Lung (tissue), 12 donors: Measurements from ENCODE around the gene UBE2V1. TPM values are rescaled to one million over a fixed set of nuclear protein-coding genes. Genes with fewer than 3 reads are reported as not detected.

ENCODE experiments used
- ATAC-seq: fragments of 200-7000 bp; cut with Tn5 transposase; one replicate; pipeline ENCODE4 v1.9.1; 2020; ENCODE audit warnings: moderate number of reproducible peaks; ENCODE audit not compliant: insufficient read depth, low FRiP score
- DNase-seq, 3 donors: peaks; one replicate each; pipeline ENCODE4 v3.0.0-alpha.2; 2013 to 2017
- H3K27ac ChIP-seq, 2 donors: one replicate each; pipeline ENCODE4 v1.5.1; 2013; ENCODE audit warnings: mild to moderate bottlenecking in 2 of 2, moderate library complexity in 2 of 2, control low read depth in 1 of 2, inconsistent platforms in 1 of 2, low read depth in 1 of 2, low read length in 1 of 2
- H3K27me3 ChIP-seq, 3 donors: one replicate each; pipeline ENCODE4 v1.5.1; 2013; ENCODE audit warnings: low read length in 2 of 3; ENCODE audit not compliant: control insufficient read depth in 3 of 3, insufficient read depth in 3 of 3
- H3K36me3 ChIP-seq, 4 donors: one replicate each; pipeline ENCODE4 v1.5.1; 2013; ENCODE audit warnings: low read length in 4 of 4, mild to moderate bottlenecking in 1 of 4, moderate library complexity in 1 of 4; ENCODE audit not compliant: control insufficient read depth in 4 of 4, insufficient read depth in 4 of 4
- H3K4me1 ChIP-seq, 5 donors: one replicate each; pipeline ENCODE4 v1.5.1; 2013; ENCODE audit warnings: low read length in 5 of 5, mild to moderate bottlenecking in 2 of 5, moderate library complexity in 1 of 5; ENCODE audit not compliant: control insufficient read depth in 5 of 5, insufficient read depth in 5 of 5
- H3K4me3 ChIP-seq: one replicate; pipeline ENCODE4 v1.5.1; 2013; ENCODE audit warnings: mild to moderate bottlenecking, control low read depth, moderate library complexity
- H3K9ac ChIP-seq, 2 donors: one replicate each; pipeline ENCODE4 v1.5.1; 2013; ENCODE audit warnings: low read length in 2 of 2, control low read depth in 1 of 2; ENCODE audit not compliant: insufficient read depth in 1 of 2
- H3K9me3 ChIP-seq, 4 donors: one replicate each; pipeline ENCODE4 v1.5.1; 2013; ENCODE audit warnings: low read length in 3 of 4, mild to moderate bottlenecking in 1 of 4, moderate library complexity in 1 of 4; ENCODE audit not compliant: control insufficient read depth in 4 of 4, insufficient read depth in 3 of 4
- WGBS, 2 donors: extraction: QIAGEN DNeasy Blood & Tissue Kit; methylation state at CpG; one replicate each; pipeline ENCODE4 v1.1.7; 2013; 5-methylcytosine and 5-hydroxymethylcytosine counted together
- polyA plus RNA-seq, 2 donors: library from polyadenylated mRNA; stranded (reverse); fragments of 200-250 nt; gene quantifications; one replicate each; pipeline ENCODE4 v1.2.1, GENCODE V29; 2013
- total RNA-seq, 2 donors: library from RNA; depleted of rRNA in 1 of 2; stranded (reverse); fragments of >200 nt in 1 of 2; gene quantifications; one replicate each; pipeline ENCODE4 v1.2.1, GENCODE V29; 2014 to 2021
- TF ChIP-seq, protein P1 (sequence below): IDR thresholded peaks from 2 replicates; pipeline ENCODE4 v1.5.1; 2012; ENCODE audit warnings: mild to moderate bottlenecking; ENCODE audit errors: control extremely low read depth, extremely low read depth
- donor health status: control.
- donor health status: control.
- donor health status: Bipolar disorder and iron deficiency.
- donor health status: healthy.
- donor health status: DM: yes; HTN: yes; CAD: no.

UBE2V1 gene
- total and polyA plus RNA-seq, 4 donors: 56.4 to 103 (median 69.2) TPM

DNA sequence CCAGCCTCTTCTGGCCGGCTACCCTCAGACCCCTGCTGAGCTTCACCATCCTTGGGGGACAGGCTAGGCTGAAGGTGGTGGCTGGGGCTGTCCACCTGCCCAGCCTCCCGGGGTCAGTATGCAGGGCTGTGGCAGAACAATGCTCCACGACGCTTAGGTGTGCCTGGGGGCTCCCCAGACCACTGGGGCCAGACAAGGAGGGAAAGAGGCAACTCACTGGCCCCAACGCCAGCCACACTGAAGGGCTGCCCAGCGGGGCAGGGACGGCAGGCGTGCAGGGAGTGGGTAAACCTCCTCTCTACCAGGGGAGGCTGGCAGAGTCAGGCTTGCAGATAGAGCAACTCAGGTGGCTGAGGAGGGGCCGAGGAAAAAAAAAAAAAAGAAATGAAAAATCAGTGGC is 11.5 kb upstream of the UBE2V1 start:
- Histone ChIP-seq H3K27ac (no peak overlapping the region), H3K36me3 (peaks cover 5 to 49% (median 28%) of the 10 kb centered on the region in 4 donors), H3K4me3 (no peak overlapping the region), H3K27me3 (no peaks in the 10 kb centered on the region), H3K4me1 (peaks cover 0 to 5% (median 0%) of the 10 kb centered on the region in 5 donors), H3K9ac (no peak overlapping the region), H3K9me3 (no peaks in the 10 kb centered on the region)
- no peak for ATAC-seq
- TF ChIP-seq, protein P1, sequence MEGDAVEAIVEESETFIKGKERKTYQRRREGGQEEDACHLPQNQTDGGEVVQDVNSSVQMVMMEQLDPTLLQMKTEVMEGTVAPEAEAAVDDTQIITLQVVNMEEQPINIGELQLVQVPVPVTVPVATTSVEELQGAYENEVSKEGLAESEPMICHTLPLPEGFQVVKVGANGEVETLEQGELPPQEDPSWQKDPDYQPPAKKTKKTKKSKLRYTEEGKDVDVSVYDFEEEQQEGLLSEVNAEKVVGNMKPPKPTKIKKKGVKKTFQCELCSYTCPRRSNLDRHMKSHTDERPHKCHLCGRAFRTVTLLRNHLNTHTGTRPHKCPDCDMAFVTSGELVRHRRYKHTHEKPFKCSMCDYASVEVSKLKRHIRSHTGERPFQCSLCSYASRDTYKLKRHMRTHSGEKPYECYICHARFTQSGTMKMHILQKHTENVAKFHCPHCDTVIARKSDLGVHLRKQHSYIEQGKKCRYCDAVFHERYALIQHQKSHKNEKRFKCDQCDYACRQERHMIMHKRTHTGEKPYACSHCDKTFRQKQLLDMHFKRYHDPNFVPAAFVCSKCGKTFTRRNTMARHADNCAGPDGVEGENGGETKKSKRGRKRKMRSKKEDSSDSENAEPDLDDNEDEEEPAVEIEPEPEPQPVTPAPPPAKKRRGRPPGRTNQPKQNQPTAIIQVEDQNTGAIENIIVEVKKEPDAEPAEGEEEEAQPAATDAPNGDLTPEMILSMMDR: no peak
- WGBS, 2 donors: 92% methylated on average over 9 of the region's 9 CpGs
- DNase-seq: no peak

DNA sequence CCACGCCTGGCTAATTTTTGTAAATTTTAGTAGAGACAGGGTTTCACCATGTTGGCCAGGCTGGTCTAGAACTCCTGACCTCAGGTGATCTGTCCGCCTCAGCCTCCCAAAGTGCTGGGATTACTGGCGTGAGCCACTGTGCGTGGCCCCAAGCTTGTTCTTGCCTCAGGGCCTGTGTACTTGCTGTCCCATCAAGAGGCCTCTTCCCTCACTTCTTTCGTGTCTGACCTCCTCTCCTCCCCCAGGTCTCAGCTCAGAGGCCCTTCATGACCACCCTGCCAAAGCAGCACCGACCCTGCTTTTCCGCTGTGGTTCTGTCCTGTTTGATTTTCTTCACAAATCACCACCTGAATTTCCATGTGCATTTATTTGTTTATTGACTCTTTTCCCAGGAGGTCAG is 10.5 kb upstream of the UBE2V1 start:
- DNase-seq: no peak
- Histone ChIP-seq H3K9ac (no peak overlapping the region), H3K9me3 (no peaks in the 10 kb centered on the region), H3K27ac (no peak overlapping the region), H3K27me3 (no peaks in the 10 kb centered on the region), H3K36me3 (peaks cover 5 to 38% (median 23%) of the 10 kb centered on the region in 4 donors), H3K4me1 (peaks cover 0 to 5% (median 0%) of the 10 kb centered on the region in 5 donors), H3K4me3 (no peak overlapping the region)
- no peak for ATAC-seq
- 93 to 98% methylated on average over 7 of the region's 7 CpGs for WGBS, 2 donors
- TF ChIP-seq, protein P1: no peak

DNA sequence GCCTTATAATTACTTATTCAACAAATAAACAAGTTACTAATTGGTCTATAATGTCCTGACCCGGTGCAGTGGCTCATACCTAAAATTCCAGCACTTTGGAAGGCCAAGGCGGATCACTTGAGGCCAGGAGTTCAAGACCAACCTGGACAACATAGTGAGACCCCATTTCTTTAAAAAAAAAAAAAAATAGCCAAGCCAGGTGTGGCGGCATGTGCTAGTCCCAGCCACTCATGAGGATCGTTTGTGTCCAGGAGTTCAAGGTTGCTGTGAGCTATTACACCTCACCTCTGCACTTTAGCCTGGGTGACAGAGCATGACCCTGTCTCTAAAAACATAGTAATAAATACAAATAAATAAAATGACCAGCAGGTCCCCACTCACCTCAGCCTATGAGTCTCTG is 9.8 kb upstream of the UBE2V1 start:
- Histone ChIP-seq H3K27ac (no peak overlapping the region), H3K9me3 (no peaks in the 10 kb centered on the region), H3K27me3 (no peaks in the 10 kb centered on the region), H3K4me1 (peaks cover 0 to 5% (median 0%) of the 10 kb centered on the region in 5 donors), H3K4me3 (no peak overlapping the region), H3K36me3 (peaks cover 5 to 32% (median 18%) of the 10 kb centered on the region in 4 donors), H3K9ac (no peak overlapping the region)
- no peak for ATAC-seq
- TF ChIP-seq, protein P1: no peak
- DNase-seq: no peak
- 92% methylated on average over 4 of the region's 4 CpGs for WGBS, 2 donors

DNA sequence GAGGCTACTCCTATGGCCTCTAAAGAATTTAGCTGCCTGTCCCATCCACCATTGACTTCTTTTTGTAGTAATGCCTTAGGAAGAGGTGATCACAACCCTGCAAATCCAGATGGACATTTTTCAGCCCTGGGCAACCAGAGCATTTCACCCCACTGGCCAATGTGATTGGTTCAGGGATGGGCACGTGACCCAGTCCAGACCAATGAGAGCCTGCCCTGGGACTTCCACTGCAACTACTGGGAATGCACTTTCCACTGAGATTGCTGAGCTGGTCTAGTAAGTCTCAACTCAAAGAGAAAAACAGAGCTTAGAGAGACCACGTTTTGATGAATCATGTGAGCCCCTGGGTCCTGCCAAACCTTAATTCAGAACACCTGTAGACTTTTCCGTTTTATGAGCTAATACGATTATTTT is 8.9 kb upstream of the UBE2V1 start:
- Histone ChIP-seq H3K9ac (no peak overlapping the region), H3K27me3 (no peaks in the 10 kb centered on the region), H3K9me3 (no peaks in the 10 kb centered on the region), H3K27ac (no peak overlapping the region), H3K36me3 (peaks cover 5 to 26% (median 12%) of the 10 kb centered on the region in 4 donors), H3K4me3 (no peak overlapping the region), H3K4me1 (peaks cover 0 to 5% (median 0%) of the 10 kb centered on the region in 5 donors)
- TF ChIP-seq, protein P1: no peak
- WGBS, 2 donors: 91 to 92% methylated on average over 4 of the region's 4 CpGs
- ATAC-seq: no peak
- no peak for DNase-seq
